Fibroblast of lung (primary cell): Measurements from ENCODE around the gene NKX3-2.

Experiments
- EZH2 ChIP-seq: IDR thresholded peaks from 2 replicates; pipeline ENCODE4 v1.5.1; 2012; ENCODE audit warnings: low read length, control low read depth, mild to moderate bottlenecking; ENCODE audit errors: missing control alignments
- TF ChIP-seq, protein P1 (sequence below), 2 donors: IDR thresholded peaks in 1 of 2; conservative IDR thresholded peaks in 1 of 2; 1 replicate in 1 of 2; 2 replicates in 1 of 2; pipeline ENCODE4 v1.5.1; 2011 to 2012; ENCODE audit warnings: low read length in 2 of 2, control low read depth in 1 of 2, inconsistent platforms in 1 of 2, low read depth in 1 of 2, mild to moderate bottlenecking in 1 of 2

GRCh38 chr4:13555325-13555724 is 11.0 kb upstream of the NKX3-2 start:
- TF ChIP-seq EZH2, result no peak
- TF ChIP-seq, protein P1, sequence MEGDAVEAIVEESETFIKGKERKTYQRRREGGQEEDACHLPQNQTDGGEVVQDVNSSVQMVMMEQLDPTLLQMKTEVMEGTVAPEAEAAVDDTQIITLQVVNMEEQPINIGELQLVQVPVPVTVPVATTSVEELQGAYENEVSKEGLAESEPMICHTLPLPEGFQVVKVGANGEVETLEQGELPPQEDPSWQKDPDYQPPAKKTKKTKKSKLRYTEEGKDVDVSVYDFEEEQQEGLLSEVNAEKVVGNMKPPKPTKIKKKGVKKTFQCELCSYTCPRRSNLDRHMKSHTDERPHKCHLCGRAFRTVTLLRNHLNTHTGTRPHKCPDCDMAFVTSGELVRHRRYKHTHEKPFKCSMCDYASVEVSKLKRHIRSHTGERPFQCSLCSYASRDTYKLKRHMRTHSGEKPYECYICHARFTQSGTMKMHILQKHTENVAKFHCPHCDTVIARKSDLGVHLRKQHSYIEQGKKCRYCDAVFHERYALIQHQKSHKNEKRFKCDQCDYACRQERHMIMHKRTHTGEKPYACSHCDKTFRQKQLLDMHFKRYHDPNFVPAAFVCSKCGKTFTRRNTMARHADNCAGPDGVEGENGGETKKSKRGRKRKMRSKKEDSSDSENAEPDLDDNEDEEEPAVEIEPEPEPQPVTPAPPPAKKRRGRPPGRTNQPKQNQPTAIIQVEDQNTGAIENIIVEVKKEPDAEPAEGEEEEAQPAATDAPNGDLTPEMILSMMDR (conservative IDR thresholded peaks at IDR 0.05 in 1 of 2, IDR thresholded peaks at IDR 0.05 in 1 of 2; ENCODE audit: low read depth in 1 of 2, low read length in 2 of 2), result no peak
